ENCODE results near the gene GREB1. TPM values are rescaled to one million over a fixed set of nuclear protein-coding genes. Genes with fewer than 3 reads are reported as not detected.
A peak's percentile ranks its signal among the peaks of the same experiment; 100 is the strongest.

Gene GREB1
- total RNA-seq, 1 donor from 2014 or later, result 6.9 TPM

DNA sequence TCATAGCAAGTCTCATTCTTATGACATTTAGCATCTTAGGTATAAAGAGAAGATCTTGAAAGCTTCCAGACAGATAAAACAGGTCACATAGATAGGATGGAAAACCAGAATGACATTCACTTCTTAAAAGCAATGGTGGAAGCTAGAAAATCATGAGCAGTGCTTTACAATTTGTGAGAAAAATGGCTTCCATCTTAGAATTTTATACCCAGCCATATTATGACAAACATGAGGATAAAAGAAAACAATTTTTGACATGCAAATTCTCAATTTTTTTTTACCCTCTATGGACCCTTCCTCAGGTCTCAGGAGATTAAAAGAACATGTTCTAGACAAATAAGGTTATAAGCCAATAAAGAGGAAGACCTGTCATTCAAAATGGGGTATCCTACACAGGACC is 129.0 kb downstream of the GREB1 start:
- DNase-seq, result no peak

- no peak for DNase-seq
Observed at GRCh38 chr2:11663427-11663826, 129.6 kb downstream of the GREB1 start.

DNA sequence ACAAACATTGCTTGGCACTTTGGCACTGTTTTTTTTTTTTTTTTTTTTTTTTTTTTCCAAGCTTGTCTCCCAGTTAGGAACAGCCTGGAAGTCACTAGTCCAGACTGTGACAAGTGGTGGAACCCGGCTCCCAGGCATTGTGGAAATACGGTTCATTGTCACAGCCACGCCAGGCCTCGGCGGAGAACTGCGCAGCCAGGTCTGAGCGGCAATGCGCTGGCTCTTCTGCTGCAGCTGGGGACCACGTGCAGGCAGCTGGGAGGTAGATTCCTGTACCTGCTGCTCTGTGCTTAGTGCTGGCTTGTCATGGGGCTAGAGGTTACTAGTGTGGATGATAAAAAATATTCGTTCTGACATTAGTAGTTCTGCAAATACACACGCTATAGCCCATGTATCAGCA is 131.2 kb downstream of the GREB1 start:
- no peak for DNase-seq

- DNase-seq, result no peak
Observed at GRCh38 chr2:11665510-11666362, 131.9 kb downstream of the GREB1 start.

GRCh38 chr2:11667194-11667593 is 133.3 kb downstream of the GREB1 start:
- no peak for DNase-seq

- no peak for DNase-seq
Observed at GRCh38 chr2:11667866-11668637, 134.2 kb downstream of the GREB1 start.

DNA sequence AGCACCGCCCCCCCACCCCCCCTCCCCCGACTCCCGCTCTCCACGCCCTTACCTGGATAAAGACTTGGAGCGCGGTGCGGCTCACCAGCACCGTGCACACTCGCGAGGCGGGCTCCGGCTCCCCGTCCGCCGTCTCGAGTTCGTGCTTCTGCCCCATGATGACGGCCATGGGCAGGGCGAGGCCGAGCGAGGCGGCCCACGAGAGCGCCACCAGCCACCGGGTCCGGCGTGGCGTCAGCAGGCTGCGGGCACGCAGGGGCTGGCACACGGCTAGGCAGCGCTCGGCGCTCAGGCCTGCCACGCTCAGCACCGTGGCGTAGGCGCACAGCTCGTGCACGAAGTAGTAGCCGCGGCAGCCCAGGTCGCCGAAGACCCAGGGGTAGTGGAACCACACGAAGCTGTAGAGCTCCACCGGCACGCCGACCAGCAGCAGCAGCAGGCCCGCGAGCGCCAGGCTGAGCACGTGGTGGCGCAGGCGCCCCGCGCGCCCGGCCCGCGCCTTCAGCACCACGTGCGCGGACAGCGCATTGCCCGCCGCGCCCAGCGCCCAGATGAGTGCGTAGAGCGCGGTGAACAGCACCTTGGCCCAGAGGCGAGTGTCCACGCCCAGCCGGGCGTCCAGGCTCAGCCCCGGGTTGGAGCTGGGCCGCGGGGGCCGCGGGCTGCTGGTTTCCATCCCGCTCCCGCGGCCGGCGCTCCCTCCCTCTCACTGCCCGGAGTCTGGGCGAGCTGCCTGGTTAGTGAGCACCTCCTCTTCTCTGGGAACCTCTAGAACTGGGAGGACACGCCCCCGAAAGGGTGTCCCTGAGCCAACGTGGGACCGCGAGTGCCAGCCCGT is 135.8 kb downstream of the GREB1 start, which contains the start of gene NTSR2:
Gene NTSR2, minus strand, starts transcription at position 742 of the 838 bp plus-strand sequence. Its CDS starts 66 bp downstream, at position 676.
- peak; percentile 82 for DNase-seq

- DNase-seq, result no peak
Observed at GRCh38 chr2:11672407-11672806, 138.6 kb downstream of the GREB1 start.

GRCh38 chr2:11674983-11675382 is 141.1 kb downstream of the GREB1 start:
- no peak for DNase-seq

- no peak for DNase-seq
Observed at GRCh38 chr2:11675423-11676112, 141.7 kb downstream of the GREB1 start.

DNA sequence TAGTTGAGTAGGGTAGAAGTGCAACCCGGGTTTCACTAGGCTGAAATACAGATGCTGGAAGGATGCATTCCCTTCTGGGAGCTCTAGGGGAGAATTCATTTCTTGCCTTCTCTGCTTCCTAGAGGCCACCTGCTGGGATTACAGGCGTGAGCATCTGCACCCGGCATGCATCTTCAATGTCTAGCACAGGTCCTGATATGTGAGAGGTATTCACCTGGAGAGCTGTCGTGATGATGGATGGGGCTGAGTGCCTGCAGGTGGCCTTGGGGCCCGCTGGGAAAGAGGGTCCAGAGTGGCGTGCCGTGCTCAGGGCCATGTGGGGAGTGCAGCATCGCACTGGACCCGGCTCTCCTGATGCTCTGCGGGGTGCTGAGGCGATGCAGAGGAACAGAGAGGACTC is 142.8 kb downstream of the GREB1 start:
- no peak for DNase-seq

DNA sequence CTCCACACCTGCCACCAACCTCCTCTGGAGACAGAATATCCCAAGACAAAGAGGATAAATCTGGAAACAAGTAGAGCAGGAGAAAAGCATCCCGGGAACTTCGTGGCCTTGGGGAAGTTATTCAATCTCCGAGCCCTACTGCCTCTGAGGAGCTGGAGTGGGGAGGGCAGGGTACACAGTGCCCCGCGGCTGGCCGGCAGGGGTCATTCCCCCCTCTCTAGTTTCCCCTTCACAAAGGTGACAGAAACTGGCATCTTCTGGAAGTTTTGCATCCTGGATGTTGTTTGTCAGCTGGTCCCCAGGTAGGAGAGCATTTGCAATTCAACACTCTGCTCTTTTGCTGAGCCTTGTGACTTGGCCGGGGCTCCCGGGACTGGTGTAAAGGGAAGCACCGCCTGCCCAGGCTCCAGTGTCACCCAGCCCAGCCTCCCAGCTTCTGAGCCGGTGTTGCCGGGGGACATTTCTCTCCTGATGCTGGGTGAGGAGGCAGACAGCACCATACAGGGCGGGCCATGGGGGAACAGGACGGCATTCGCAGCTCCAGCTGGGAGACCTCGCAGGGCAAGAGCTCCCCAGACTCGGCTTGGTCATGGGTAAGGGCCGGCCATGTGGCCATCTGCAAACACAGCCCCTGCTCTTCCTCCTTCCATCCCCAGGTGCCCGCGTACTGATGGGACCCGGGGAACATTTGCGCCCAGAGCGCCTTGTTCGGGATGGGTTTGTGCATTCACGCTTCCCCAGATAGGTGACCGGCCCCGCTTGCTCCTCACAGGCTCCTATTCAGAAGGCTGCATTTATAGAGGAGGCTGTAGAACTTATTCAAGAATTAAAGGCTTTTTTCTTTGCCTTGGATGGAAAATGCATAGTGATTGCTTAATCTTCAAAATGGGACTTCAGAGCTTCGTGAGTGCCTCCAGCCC is 143.6 kb downstream of the GREB1 start:
- DNase-seq, result no peak

- no peak for DNase-seq
Observed at GRCh38 chr2:11678306-11678960, 144.6 kb downstream of the GREB1 start.

DNA sequence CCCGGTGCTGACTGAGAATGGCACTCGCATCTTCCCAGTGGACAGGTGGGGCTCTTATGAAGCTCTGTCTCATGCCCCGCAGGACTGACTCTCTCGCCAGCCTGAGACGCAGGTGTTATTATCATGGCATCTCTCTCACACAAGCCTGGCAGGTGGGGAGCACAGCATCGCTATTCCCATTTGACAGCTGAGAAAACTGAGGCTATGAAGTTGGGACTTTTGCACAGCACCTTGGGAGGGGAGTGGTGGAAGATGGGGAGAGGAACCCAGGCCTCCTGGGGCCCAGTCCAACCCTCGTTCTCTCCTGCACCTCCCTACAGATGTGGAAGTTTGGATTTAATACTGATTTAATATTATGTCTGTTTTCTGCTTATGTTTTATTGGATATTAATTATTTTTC is 145.2 kb downstream of the GREB1 start:
- no peak for DNase-seq

DNA sequence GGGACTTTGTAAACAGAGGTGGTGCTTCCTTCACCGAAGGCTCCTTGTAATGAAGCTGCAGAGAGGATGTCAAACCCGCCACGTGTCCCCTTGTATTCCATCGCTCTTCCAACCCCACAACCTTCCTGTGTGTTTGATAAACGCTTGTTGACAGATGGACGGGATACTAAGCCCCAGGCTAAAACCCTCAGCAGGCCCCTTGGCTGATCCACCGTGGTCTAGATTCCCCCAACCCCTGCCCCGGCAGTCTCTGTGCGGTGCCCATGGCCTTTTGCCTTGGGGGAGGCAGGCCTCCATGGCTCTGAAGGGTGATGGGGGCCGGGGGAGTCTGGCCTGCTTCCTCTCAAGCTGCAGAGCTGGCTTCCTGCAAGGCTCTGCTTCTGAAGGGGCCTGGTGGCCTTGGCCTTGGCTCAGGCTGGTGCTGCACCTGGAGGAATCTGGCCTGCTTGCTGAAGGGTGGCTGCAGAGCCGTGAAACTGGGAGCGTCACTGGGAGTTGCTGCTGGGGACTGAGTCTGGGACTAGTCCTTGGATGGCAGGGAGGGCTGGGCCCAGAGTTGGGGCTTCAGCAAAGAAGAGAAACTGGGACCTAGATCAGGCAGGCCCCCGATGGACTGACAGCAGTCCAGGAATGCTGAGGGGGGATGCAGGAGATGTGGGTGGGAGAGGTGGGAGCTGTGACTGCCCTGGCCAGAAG is 145.8 kb downstream of the GREB1 start:
- DNase-seq, result no peak

GRCh38 chr2:11680182-11680900 is 146.5 kb downstream of the GREB1 start:
- no peak for DNase-seq

DNA sequence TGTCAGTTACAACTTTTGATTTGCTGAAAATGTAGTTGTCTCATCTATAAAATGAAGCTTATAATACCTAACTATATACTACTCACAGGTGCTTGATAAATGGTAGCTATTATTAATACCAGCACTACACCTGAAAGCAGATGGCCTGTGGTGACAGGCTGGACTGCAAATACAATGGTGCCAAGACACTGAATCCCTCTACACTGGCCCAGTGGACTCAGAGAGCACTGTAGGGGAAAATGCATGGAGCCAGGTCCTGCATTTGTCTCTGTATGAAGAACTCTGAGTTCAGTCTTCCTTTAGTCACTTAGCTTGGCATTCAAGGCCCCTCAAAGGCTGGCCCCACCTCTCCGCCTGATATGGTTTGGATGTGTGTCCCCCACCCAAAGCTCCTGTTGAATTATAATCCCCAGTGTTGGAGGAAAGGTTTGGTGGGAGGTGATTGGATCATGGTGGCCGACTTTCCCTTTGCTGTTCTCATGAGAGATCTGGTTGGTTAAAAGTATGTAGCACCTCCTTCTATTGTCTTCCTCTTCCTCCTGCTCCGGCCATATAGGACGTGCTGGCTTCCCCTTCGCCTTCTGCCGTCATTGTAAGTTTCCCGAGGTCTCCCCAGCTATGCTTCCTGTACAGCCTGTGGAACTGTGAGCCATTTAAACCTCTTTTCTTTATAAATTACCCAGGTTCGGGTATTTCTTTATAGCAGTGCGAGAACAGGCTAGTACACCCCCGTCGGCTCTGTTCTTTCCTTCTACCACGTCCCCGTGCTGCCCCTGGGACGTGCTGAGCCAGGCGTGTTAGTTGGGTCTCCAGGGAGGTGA is 147.3 kb downstream of the GREB1 start:
- no peak for DNase-seq

Measured in tongue (tissue), 2 donors.